Lower leg skin (tissue), 4 donors: ENCODE measurements around the gene DGKI. TPM values are rescaled to one million over a fixed set of nuclear protein-coding genes. Genes with fewer than 3 reads are reported as not detected.

Experiments used
- DNase-seq, 2 donors: peaks; one replicate each; pipeline ENCODE4 v3.0.0-alpha.2; 2019; ENCODE audit warnings: low spot score in 2 of 2
- H3K4me3 ChIP-seq: fragments of 200-600 bp; sonication (generic); 2 replicates; pipeline ENCODE4 v1.5.1; 2017; ENCODE audit warnings: mild to moderate bottlenecking, low read depth; ENCODE audit not compliant: poor library complexity, severe bottlenecking
- POLR2A ChIP-seq, 2 donors: fragments of 450-650 bp; IDR thresholded peaks; one replicate each; pipeline ENCODE4 v1.6.1; 2016 to 2017; ENCODE audit warnings: antibody characterized with exemption in 2 of 2, mild to moderate bottlenecking in 1 of 2, moderate library complexity in 1 of 2
- WGBS, 2 donors: methylation state at CpG; one replicate each; pipeline ENCODE4 v1.1.5; 2018; 5-methylcytosine and 5-hydroxymethylcytosine counted together
- intact Hi-C: fragments of 100-400 bp; cut with DNase I; formaldehyde crosslinking; loops from one replicate; pipeline ENCODE4 v1.15.0; 2023; ENCODE audit warnings: low total_unique reads
- total RNA-seq, 4 donors: library from RNA; depleted of rRNA; stranded (reverse); fragments of >200 nt; gene quantifications; one replicate each; pipeline ENCODE4 v1.1.0, GENCODE V29; 2016
- TF ChIP-seq, protein P1 (sequence below), 3 donors: fragments of 450-650 bp; IDR thresholded peaks; one replicate each; pipeline ENCODE4 v1.5.1; 2016; ENCODE audit warnings: antibody characterized with exemption in 3 of 3, mild to moderate bottlenecking in 3 of 3, moderate library complexity in 2 of 3

Gene DGKI
- total RNA-seq, 4 donors from 2014 or later: 0.34 to 2.1 (median 1.3) TPM

DNA sequence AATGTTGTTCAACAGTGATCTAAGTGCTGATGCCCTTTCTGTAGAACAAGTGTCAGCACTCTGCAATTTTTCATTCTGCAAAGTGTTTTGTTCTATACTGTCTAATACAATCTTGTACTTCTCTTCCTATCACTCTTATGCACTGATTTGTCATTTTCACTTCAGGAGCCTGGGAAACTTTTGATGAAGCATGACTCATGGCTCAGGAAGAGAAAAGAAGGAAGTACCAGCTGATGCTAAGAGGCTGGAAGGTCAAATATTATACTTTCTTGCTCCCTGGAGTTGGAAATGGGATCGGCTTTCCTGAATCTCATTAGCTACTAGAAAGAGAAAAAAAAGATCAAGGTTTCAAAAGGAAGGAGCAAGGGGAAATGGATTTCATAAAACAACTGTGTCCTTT is 45.8 kb downstream of the DGKI start:
- DNase-seq: no peak
- 32 to 67% methylated on average over 1 of the region's 1 CpG for WGBS, 2 donors

DNA sequence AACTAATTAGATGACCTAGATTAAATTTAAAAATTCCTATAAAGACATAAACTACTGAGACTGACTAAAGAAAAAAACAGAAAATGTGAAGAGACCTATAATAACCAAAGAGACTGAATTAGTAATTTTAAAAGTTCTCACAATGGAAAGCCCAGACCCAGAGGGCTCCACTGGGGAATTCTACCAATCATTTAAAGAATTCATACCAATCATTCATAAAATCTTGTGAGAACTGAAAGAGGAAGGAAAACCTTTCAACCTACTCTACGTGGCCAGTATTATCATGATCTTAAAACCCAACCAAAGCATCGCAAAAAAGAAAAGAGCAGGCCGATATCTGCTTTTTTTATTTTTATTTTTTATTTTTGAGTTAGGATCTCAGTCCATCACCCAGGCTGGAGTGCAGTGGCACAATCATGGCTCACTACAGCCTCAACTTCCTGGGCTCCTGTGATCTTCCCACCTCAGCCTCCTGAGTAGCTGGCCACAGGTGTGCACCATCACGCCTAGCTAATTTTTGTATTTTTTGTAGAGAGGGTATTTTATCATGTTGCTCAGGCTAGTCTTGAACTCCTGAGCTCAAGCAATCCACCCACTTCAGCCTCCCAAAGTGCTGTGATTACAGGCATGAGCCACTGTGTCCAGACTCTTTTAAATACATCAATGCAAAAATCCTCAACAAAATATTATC is 48.6 kb downstream of the DGKI start:
- intact Hi-C loops: no loop called here
- no peak for DNase-seq
- TF ChIP-seq POLR2A (IDR thresholded peaks at IDR 0.05): no peak
- TF ChIP-seq, protein P1, sequence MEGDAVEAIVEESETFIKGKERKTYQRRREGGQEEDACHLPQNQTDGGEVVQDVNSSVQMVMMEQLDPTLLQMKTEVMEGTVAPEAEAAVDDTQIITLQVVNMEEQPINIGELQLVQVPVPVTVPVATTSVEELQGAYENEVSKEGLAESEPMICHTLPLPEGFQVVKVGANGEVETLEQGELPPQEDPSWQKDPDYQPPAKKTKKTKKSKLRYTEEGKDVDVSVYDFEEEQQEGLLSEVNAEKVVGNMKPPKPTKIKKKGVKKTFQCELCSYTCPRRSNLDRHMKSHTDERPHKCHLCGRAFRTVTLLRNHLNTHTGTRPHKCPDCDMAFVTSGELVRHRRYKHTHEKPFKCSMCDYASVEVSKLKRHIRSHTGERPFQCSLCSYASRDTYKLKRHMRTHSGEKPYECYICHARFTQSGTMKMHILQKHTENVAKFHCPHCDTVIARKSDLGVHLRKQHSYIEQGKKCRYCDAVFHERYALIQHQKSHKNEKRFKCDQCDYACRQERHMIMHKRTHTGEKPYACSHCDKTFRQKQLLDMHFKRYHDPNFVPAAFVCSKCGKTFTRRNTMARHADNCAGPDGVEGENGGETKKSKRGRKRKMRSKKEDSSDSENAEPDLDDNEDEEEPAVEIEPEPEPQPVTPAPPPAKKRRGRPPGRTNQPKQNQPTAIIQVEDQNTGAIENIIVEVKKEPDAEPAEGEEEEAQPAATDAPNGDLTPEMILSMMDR (IDR thresholded peaks at IDR 0.05): no peak
- WGBS, 2 donors: 81 to 88% methylated on average over 4 of the region's 4 CpGs
- no peak overlapping the region for H3K4me3 ChIP-seq

More for the DNA sequence above, 45.8 kb downstream of the DGKI start:
- intact Hi-C loops: no loop called here
- TF ChIP-seq, protein P1 (IDR thresholded peaks at IDR 0.05): no peak
- TF ChIP-seq POLR2A (IDR thresholded peaks at IDR 0.05): no peak
- no peak overlapping the region for H3K4me3 ChIP-seq

DNA sequence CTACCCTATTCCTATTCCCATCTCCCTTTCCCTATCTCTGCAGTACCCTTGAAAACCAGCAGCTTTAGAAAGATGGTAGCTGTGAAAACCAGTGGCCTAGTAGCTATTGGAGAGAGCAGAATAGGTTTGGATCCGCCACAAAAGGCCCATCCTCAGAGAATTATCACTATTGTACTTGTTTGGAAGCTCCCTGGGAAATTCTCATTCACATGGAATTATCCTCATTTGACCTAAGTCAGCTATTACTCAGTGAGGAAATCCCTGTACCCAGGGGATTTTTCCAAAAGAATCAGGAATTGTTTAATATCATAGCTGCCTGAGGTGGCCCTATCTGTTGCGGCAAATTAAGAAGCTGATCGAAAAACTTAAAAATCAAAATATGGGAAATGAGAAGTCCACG is 51.6 kb downstream of the DGKI start:
- intact Hi-C loops: no loop called here
- no peak for DNase-seq
- WGBS, 2 donors: 93 to 96% methylated on average over 4 of the region's 4 CpGs
- TF ChIP-seq, protein P1 (IDR thresholded peaks at IDR 0.05): no peak
- no peak for TF ChIP-seq POLR2A (IDR thresholded peaks at IDR 0.05)
- H3K4me3 ChIP-seq: no peak overlapping the region

DNA sequence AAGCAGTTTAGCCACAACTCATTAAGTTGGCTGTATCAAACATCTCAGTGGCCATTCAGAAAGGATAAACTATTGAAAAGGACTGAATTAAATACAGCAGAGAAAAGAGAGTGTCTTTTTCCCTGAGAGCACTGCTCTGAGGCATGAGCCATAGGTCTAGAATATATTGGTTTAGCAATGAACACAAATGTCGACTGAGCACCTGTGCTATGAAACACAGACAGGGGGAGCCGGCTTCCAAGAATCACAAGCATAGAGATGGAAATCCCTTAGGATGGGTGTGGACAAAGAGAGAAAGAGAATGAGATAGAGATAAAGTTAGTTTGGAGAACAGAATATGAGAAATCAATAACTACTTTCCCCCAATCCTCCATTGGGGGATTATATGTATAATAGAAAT is 54.8 kb downstream of the DGKI start:
- intact Hi-C loops: no loop called here
- H3K4me3 ChIP-seq: no peak overlapping the region
- no peak for TF ChIP-seq POLR2A (IDR thresholded peaks at IDR 0.05)
- TF ChIP-seq, protein P1 (IDR thresholded peaks at IDR 0.05): no peak
- DNase-seq: no peak
- WGBS, 2 donors: 83 to 85% methylated on average over 2 of the region's 2 CpGs

DNA sequence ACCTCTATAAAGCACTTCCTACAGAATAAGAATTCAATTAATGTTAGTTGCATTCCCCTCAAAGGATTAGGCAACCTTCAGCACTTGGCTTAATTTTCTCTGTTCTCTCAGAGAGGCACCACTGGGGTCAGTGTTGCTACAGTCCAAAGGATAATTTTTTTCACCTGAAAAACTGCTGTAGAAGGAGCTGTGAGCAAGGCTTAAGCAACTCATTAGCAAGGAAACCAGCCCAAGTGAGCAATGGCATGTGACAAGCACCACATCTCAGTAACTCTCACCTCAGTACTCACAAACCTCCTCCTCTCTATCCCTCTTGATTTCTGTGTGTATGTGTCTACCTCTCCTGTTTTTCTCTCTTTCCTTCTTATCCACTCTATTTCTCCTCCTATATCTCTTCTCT is 55.9 kb downstream of the DGKI start:
- TF ChIP-seq, protein P1 (IDR thresholded peaks at IDR 0.05): no peak
- TF ChIP-seq POLR2A (IDR thresholded peaks at IDR 0.05): no peak
- intact Hi-C loops: no loop called here
- no peak for DNase-seq
- H3K4me3 ChIP-seq: no peak overlapping the region
